Measurements from ENCODE around the gene PAN3.
A peak's percentile ranks its signal among the peaks of the same experiment; 100 is the strongest.

PAN3 gene

GRCh38 chr13:28220166-28220565, 81.8 kb downstream of the PAN3 start:
- no peak for DNase-seq (ENCODE audit: low spot score)

GRCh38 chr13:28229522-28230411, 91.4 kb downstream of the PAN3 start:
- DNase-seq (ENCODE audit: low spot score): no peak

- no peak for DNase-seq (ENCODE audit: low spot score)
Measured at GRCh38 chr13:28231642-28232041, 93.3 kb downstream of the PAN3 start.

- no peak for DNase-seq (ENCODE audit: low spot score)
Measured at GRCh38 chr13:28237944-28238343, 99.6 kb downstream of the PAN3 start.

GRCh38 chr13:28239374-28239773, 101.0 kb downstream of the PAN3 start:
- no peak for DNase-seq (ENCODE audit: low spot score)

DNA sequence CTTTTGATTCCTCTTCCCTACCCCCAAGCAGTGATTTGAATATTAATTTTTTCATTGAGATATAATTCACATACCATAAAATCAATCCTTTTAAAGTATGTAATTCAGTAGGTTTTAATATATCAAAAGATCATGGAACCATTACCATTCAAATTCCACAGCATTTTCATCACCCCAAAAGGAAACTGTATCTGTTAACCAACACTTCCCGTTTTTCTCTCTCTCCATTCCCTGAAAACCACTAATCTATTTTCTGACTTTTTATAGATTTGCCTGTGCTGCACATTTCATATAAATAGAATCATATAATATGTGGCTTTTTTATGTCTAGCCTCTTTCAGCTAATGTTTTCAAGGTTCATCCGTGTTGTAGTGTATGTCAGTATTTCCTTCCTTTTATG, 107.1 kb downstream of the PAN3 start:
- DNase-seq (ENCODE audit: low spot score): no peak

- DNase-seq (ENCODE audit: low spot score): no peak
Measured at GRCh38 chr13:28246891-28247290, 108.5 kb downstream of the PAN3 start.

- DNase-seq (ENCODE audit: low spot score): no peak
Measured at GRCh38 chr13:28248080-28248479, 109.7 kb downstream of the PAN3 start.

DNA sequence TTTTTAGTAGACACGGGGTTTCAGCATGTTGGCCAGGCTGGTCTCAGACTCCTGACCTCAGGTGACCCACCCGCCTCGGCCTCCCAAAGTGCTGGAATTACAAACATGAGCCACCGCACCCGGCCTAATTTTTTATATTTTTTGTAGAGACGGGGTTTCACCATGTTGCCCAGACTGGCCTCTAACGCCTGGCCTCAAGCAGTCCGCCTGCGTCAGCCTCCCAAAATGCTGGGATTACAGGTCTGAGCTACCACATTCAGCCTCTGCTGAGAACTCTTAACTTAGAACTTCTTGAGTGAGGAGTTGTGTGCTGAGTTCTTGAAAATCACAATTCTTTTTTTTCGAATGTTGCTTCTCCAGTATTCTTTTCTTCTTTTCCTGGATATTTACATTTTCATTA, 112.2 kb downstream of the PAN3 start:
- DNase-seq (ENCODE audit: low spot score): no peak

- DNase-seq (ENCODE audit: low spot score): no peak
Measured at GRCh38 chr13:28251466-28251865, 113.1 kb downstream of the PAN3 start.

- no peak for DNase-seq (ENCODE audit: low spot score)
Measured at GRCh38 chr13:28252547-28252946, 114.2 kb downstream of the PAN3 start.

GRCh38 chr13:28257305-28257704, 119.0 kb downstream of the PAN3 start:
- DNase-seq (ENCODE audit: low spot score): no peak

DNA sequence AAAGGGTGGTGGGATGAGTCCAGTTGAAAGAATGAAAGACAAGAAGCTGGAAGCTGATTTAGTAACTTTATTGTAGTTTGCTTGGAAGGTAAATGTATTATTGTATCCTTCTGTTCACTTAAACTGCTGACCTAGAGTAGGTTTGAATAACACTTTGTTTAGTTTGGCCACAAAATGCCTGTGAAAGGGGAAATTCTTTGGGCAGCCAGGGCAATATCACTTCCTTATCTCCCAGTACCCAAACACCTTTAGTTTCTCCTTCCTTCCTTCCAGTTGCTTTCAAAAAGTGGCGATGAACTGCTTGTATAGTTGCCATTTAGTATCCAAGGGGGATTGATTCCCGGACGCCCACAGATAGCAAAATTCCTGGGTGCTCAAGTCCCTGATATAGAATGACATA, 120.1 kb downstream of the PAN3 start:
- no peak for DNase-seq (ENCODE audit: low spot score)

GRCh38 chr13:28267497-28267896, 129.2 kb downstream of the PAN3 start:
- no peak for DNase-seq (ENCODE audit: low spot score)

GRCh38 chr13:28268800-28269223, 130.5 kb downstream of the PAN3 start:
- peak; percentile 81 for DNase-seq (ENCODE audit: low spot score)

DNA sequence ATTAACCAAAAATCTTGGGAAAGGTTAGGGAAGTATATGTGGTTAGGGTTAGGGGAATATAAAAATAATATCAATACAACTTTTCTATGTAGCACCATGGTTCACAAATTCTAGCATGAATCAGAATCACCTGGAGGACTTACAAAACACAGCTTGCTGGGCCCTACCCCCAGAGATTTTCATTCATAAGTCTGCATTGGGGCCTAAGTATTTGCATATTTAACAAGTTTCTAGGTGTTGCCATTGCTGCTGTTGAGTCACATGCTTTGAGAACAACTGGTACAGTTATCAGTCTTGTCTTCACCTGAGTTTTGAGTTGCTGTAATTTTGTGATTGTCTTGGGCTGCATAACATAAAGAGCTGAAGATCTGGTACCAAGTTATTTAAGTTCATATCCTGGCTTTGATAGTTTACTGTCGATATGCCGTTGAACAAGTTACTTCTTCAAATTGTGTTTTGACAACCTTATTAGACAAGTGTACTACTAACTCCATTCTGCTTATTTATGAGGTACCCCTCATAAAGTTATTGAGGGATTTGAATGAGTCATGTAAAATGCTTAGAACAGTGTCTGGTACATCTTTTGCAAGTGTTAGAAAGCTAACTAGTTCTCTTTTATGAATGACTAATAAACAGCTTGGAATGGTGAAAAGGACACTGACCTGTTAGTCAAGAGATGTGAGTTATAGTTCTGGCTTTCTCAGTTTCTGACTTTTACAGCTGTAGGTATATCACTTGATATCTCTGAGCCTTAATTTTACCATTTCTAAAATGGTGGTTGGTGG, 132.9 kb downstream of the PAN3 start:
- DNase-seq (ENCODE audit: low spot score): no peak

GRCh38 chr13:28273919-28274318, 135.6 kb downstream of the PAN3 start:
- no peak for DNase-seq (ENCODE audit: low spot score)

GRCh38 chr13:28282451-28282850, 144.1 kb downstream of the PAN3 start:
- no peak for DNase-seq (ENCODE audit: low spot score)

GRCh38 chr13:28283600-28283999, 145.3 kb downstream of the PAN3 start:
- DNase-seq (ENCODE audit: low spot score): no peak

- DNase-seq (ENCODE audit: low spot score): no peak
Measured at GRCh38 chr13:28286263-28286662, 147.9 kb downstream of the PAN3 start.

DNA sequence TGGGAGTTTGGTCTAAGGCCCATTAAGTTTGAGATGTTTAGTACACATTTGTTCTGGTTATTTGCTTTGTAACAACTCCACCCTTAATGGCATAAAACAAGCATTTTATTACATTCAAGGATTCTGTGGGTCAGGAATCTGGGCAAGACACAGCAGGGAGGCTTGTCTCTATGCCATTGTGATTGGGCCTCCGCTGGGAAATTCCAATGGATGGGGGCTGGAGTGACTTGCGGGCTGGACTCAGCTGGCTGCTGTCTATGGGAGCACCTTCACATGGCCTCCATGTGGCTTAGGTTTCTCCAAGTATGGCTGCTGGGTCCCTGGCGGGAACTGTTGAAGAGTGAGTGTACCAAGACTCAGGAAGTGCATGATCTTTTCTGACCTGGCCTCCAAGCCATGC, 159.0 kb downstream of the PAN3 start:
- no peak for DNase-seq (ENCODE audit: low spot score)

DNA sequence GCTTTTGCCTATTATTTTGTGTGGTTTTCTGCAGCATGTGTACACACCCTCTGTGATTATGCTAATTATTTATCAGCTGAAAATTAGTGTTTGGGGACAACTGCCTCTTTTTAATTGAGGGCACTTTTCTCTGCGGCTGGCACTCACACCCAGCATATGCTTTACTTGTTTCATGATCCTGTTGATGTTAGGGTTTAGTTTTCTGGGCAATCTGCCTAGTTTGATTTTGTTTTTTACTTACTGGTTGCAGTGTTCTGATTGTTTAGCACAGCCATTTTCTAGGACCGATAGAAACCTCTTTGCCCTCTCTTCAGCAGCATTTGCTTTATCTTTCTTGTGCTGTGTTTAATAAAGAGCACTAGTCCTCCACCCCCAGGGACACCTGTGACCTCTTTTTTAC, 161.6 kb downstream of the PAN3 start:
- no peak for DNase-seq (ENCODE audit: low spot score)

DNA sequence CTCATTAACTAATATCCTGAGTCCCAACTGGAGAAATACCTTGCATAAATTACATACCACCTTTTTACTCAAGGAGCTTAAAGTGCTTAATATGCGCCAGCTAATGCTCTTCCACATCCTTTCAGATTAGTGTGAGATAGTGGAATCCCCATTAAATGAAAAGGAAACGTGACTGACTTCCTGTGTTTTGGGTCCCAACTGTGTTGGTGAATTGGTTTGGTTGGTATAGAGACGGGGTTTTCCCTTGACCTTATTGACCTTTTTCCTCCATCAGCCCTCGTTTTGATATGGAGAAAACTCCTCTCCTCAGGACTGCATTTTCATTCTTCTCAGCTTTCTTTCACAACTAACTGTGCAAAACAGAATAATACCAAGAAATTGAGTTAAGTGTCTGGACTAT, 163.5 kb downstream of the PAN3 start:
- no peak for DNase-seq (ENCODE audit: low spot score)

Measured in activated CD4-positive, alpha-beta T cell treated with anti-CD3 and anti-CD28 coated beads, Interleukin-2, Interleukin-4, amounts not matched to agents 100 ng/mL and 50 ng/mL, durations not matched to agents 16 hours and 8 hours (primary cell).